K562 (cell line): ENCODE data around the gene TTBK2. TPM values are rescaled to one million over a fixed set of nuclear protein-coding genes. Genes with fewer than 3 reads are reported as not detected.

Experiments
- ATAC-seq: fragments of 200-7000 bp; cut with Tn5 transposase; 3 replicates; pipeline ENCODE4 v1.9.1; 2020; ENCODE audit warnings: moderate library complexity
- BruUV-seq: library from RNA; stranded (reverse); fragments of 400-500 nt; replicated peaks from 2 replicates; lab custom pipeline; 2021; lab: Mats Ljungman, UMichigan
- CTCF ChIA-PET: fragments of 300-600 bp; formaldehyde crosslinking; extraction: SDS; loops from one replicate; lab custom pipeline; 2021; ENCODE audit warnings: low intra/inter-chr PET ratio; lab: Yijun Ruan, JAX
- POLR2A ChIA-PET: fragments of 300-600, 350-650 bp; sonication (Branson Sonifier 250); formaldehyde crosslinking; extraction: SDS; loops from one replicate; lab custom pipeline; 2021; ENCODE audit warnings: antibody characterized with exemption, inconsistent platforms; lab: Yijun Ruan, JAX
- DNase-seq, 4 experiments: peaks; one replicate each; pipeline versions ENCODE4 v3.0.0 to v3.0.0-alpha.2; 2011 to 2018; ENCODE audit warnings: low spot score in 3 of 4, mixed read lengths in 3 of 4; ENCODE audit errors: extremely low read depth in 1 of 4
- FAIRE-seq: peaks from 2 replicates; lab custom pipeline; 2011; peaks lifted over from hg19 to GRCh38; lab: Jason Lieb, UNC
- H2AFZ ChIP-seq: 2 replicates; pipeline ENCODE4 v1.6.0; 2011; ENCODE audit warnings: low read depth, low read length, control low read depth, inconsistent platforms
- H3K27ac ChIP-seq: fragments of 200-600 bp; 3 replicates; pipeline ENCODE4 v1.8.0; 2011; ENCODE audit warnings: low read depth, mild to moderate bottlenecking, control low read depth, inconsistent platforms, low read length, moderate library complexity, mixed read lengths; ENCODE audit errors: extremely low read depth
- H3K27me3 ChIP-seq, 2 experiments: fragments of 300-600 bp in 1 of 2; 2 replicates in 1 of 2; 3 replicates in 1 of 2; pipeline versions ENCODE4 v1.6.0 to v1.8.0; 2011; ENCODE audit warnings: inconsistent platforms in 2 of 2, low read length in 2 of 2, mild to moderate bottlenecking in 1 of 2, mixed read lengths in 1 of 2, moderate library complexity in 1 of 2; ENCODE audit not compliant: control insufficient read depth in 2 of 2, insufficient read depth in 2 of 2
- H3K36me3 ChIP-seq: fragments of 300-600 bp; 3 replicates; pipeline ENCODE4 v1.8.0; 2011; ENCODE audit warnings: mild to moderate bottlenecking, low read length, inconsistent platforms; ENCODE audit not compliant: control insufficient read depth, insufficient read depth
- H3K4me1 ChIP-seq, 2 experiments: fragments of 200-600 bp in 1 of 2; replicated peaks in 1 of 2; 2 replicates in 1 of 2; 3 replicates in 1 of 2; pipeline versions ENCODE4 v1.5.1 to v1.8.0; 2011; ENCODE audit warnings: inconsistent platforms in 2 of 2, low read length in 2 of 2, mild to moderate bottlenecking in 1 of 2, mixed read lengths in 1 of 2, moderate library complexity in 1 of 2; ENCODE audit not compliant: control insufficient read depth in 2 of 2, insufficient read depth in 2 of 2
- H3K4me2 ChIP-seq: 2 replicates; pipeline ENCODE4 v1.6.1; 2011; ENCODE audit warnings: low read length, control low read depth, inconsistent platforms, mixed read lengths; ENCODE audit not compliant: insufficient read depth
- H3K4me3 ChIP-seq: fragments of 200-600 bp; sonication (generic), shearing (Covaris generic); 2 replicates; pipeline ENCODE4 v1.5.1; 2016; ENCODE audit warnings: control low read depth, inconsistent platforms
- H3K79me2 ChIP-seq: fragments of 200-600 bp; 3 replicates; pipeline ENCODE4 v1.8.0; 2011; ENCODE audit warnings: low read length, inconsistent platforms; ENCODE audit not compliant: control insufficient read depth, insufficient read depth
- H3K9ac ChIP-seq, 2 experiments: 2 replicates each; pipeline versions ENCODE4 v1.6.0 to v1.6.1; 2011; ENCODE audit warnings: low read depth in 2 of 2, low read length in 2 of 2, control low read depth in 1 of 2, inconsistent platforms in 1 of 2, mild to moderate bottlenecking in 1 of 2, mixed read lengths in 1 of 2; ENCODE audit not compliant: insufficient read depth in 1 of 2
- H3K9me1 ChIP-seq: one replicate; pipeline ENCODE4 v1.6.0; 2011; ENCODE audit warnings: inconsistent platforms, mild to moderate bottlenecking, low read length, moderate library complexity; ENCODE audit not compliant: control insufficient read depth, insufficient read depth
- H3K9me3 ChIP-seq: replicated peaks from 2 replicates; pipeline ENCODE4 v1.5.1; 2011; ENCODE audit warnings: low read depth, low read length, inconsistent platforms; ENCODE audit not compliant: control insufficient read depth, insufficient read depth
- H4K20me1 ChIP-seq: replicated peaks from 2 replicates; pipeline ENCODE4 v1.6.1; 2011; ENCODE audit warnings: low read length, inconsistent platforms, mixed read lengths; ENCODE audit not compliant: control insufficient read depth, insufficient read depth
- HDAC2 ChIP-seq: fragments of 450-650 bp; IDR thresholded peaks from 2 replicates; pipeline ENCODE4 v1.6.1; 2016; ENCODE audit warnings: mild to moderate bottlenecking
- KDM1A ChIP-seq, 2 experiments: fragments of 450-650 bp; IDR thresholded peaks; 2 replicates each; pipeline ENCODE4 v1.6.1; 2016; ENCODE audit warnings: mild to moderate bottlenecking in 2 of 2
- LEF1 ChIP-seq: fragments of 450-650 bp; IDR thresholded peaks from 2 replicates; pipeline ENCODE4 v1.6.1; 2016; ENCODE audit warnings: mild to moderate bottlenecking
- NEUROD1 ChIP-seq: fragments of 150-350 bp; IDR thresholded peaks from 2 replicates; pipeline ENCODE4 v1.6.1; 2014; ENCODE audit warnings: borderline replicate concordance, low read length, low read depth; ENCODE audit not compliant: partially characterized antibody
- RBBP5 ChIP-seq: fragments of 200-600 bp; sonication (generic); IDR thresholded peaks from 2 replicates; pipeline ENCODE4 v1.6.1; 2012; ENCODE audit warnings: borderline replicate concordance, mild to moderate bottlenecking, low read length, control low read depth, inconsistent platforms; ENCODE audit not compliant: insufficient read depth, poor library complexity, severe bottlenecking
- ZNF121 ChIP-seq: sonication (generic); formaldehyde crosslinking; conservative IDR thresholded peaks from 2 replicates; pipeline ENCODE4 v1.8.0; 2022; ENCODE audit warnings: missing genetic modification reagents
- ZNF436 ChIP-seq: fragments of 250-450, 450-650 bp; sonication (Bioruptor Pico); formaldehyde crosslinking; IDR thresholded peaks from 2 replicates; pipeline ENCODE4 v1.7.0; 2020; ENCODE audit warnings: mild to moderate bottlenecking
- WGBS: fragments of 100-300 bp; shearing (Covaris generic); methylation state at CpG from one replicate; pipeline ENCODE4 v1.1.6; 2016; ENCODE audit warnings: low coverage, mixed read lengths; ENCODE audit not compliant: insufficient coverage; ENCODE audit errors: missing lambda C conversion rate; 5-methylcytosine and 5-hydroxymethylcytosine counted together
- in situ Hi-C: fragments of 300-500 bp; cut with MboI; formaldehyde crosslinking; loops from 4 replicates; pipeline ENCODE4 v1.15.0; 2018; ENCODE audit warnings: inconsistent platforms, mixed read lengths
- intact Hi-C: fragments of 100-400 bp; cut with micrococcal nuclease; formaldehyde crosslinking; loops from 2 replicates; pipeline ENCODE4 v1.14.2; 2022
- polyA plus RNA-seq, 8 experiments: library from polyadenylated mRNA; depleted of rRNA in 4 of 8; stranded (reverse) in 5 of 8; unstranded in 3 of 8; fragments of >200 nt; fragmentation: Nextera tagmentation in 2 of 8; fragmentation: Illumina TruSeq in 1 of 8; extraction: Ambion mirVana in 2 of 8; extraction: Trizol in 1 of 8; gene quantifications; 2 replicates each; pipeline versions ENCODE4 v1.2.1 to v1.2.3, GENCODE V29; 2011 to 2014; ENCODE audit warnings: inconsistent platforms in 1 of 8, missing spikeins in 1 of 8
- total RNA-seq, 7 experiments: library from RNA; depleted of rRNA in 6 of 7; stranded (reverse); fragments of >200 nt in 6 of 7; fragmentation: Illumina TruSeq in 2 of 7; extraction: Trizol in 2 of 7; gene quantifications; 2 replicates each; pipeline versions ENCODE4 v1.2.1 to v1.2.3, GENCODE V29; 2011 to 2021; ENCODE audit warnings: low replicate concordance in 1 of 7
- TF ChIP-seq, protein P1 (sequence below): fragments of 450-650 bp; IDR thresholded peaks from one replicate; pipeline ENCODE4 v1.6.1; 2018; ENCODE audit warnings: mild to moderate bottlenecking, moderate library complexity; ENCODE audit not compliant: partially characterized antibody
- TF ChIP-seq, protein P2 (sequence below), 3 experiments: IDR thresholded peaks in 2 of 3; conservative IDR thresholded peaks in 1 of 3; 2 replicates each; pipeline ENCODE4 v1.5.1; 2011 to 2012; ENCODE audit warnings: low read length in 3 of 3, mild to moderate bottlenecking in 3 of 3, control low read depth in 2 of 3, improper control_type of control experiment in 1 of 3, inconsistent platforms in 1 of 3, low read depth in 1 of 3, mixed read lengths in 1 of 3, moderate library complexity in 1 of 3; ENCODE audit not compliant: insufficient read depth in 2 of 3
- TF ChIP-seq, protein P3 (sequence below): sonication (generic); formaldehyde crosslinking; IDR thresholded peaks from 2 replicates; pipeline ENCODE4 v1.8.1; 2023; ENCODE audit warnings: mild to moderate bottlenecking, missing genetic modification reagents
- TF ChIP-seq, protein P4 (sequence below): fragments of 450-650 bp; formaldehyde crosslinking; IDR thresholded peaks from 2 replicates; pipeline ENCODE4 v1.4.0; 2020; ENCODE audit warnings: mild to moderate bottlenecking, moderate library complexity

TTBK2 gene
- total and polyA plus RNA-seq, 9 of the 15 experiments (the other 6 are each of a cell fraction or from before 2014, with no cell fraction given), result 0.89 to 8.0 (median 4.8) TPM

DNA sequence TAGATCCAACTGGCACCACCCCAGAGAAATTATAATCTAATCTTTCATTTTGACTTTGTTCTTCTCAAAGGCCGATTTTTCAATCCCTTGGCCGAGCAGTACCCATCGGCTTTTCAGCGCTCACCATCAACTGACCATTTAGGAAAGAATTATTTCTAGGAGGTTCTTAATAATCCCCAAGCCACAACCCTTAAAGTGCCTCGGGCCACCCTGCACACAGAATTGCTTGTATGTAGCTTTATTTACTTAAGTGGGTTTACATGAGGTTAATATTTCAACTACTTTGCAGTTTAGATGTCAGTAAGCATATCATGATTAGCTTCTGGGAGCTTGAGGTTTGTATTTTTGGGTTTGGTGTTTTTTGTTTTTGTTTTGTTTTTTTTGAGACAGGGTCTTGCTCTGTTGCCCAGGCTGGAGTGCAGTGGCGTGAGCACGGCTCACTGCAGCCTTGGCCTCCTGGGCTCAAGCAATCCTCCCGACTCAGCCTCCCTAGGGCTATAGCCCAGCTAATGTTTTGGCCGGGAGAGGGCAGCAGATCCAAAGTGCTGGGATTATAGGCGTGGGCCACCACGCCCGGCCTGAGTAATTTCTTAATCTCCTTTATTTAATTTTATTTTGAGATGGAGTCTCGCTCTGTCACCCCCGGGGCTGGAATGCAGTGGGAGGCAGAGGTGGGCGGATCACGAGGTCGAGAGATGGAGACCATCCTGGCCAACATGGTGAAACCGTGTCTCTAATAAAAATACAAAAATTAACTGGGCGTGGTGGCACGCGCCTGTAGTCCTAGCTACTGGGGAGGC lies 182.8 kb downstream of the TTBK2 start:
- POLR2A ChIA-PET, result interaction anchor here (0.6 to 1.4 kb wide), 7 partner anchors 9 to 462 kb away, joined by 3 to 4 read pairs (median 3); no protein-coding TSS in a partner anchor
- intact Hi-C loops, result loop anchor here (2.0 kb wide), 1 partner anchor 189 kb away; no protein-coding TSS in a partner anchor
- TF ChIP-seq, protein P1, sequence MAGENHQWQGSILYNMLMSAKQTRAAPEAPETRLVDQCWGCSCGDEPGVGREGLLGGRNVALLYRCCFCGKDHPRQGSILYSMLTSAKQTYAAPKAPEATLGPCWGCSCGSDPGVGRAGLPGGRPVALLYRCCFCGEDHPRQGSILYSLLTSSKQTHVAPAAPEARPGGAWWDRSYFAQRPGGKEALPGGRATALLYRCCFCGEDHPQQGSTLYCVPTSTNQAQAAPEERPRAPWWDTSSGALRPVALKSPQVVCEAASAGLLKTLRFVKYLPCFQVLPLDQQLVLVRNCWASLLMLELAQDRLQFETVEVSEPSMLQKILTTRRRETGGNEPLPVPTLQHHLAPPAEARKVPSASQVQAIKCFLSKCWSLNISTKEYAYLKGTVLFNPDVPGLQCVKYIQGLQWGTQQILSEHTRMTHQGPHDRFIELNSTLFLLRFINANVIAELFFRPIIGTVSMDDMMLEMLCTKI, result no peak
- TF ChIP-seq HDAC2 (peak; percentile 17; the same call in 1 of the 2 replicates), RBBP5 (no peak), LEF1 (no peak), ZNF436 (CRISPR knock-in tag) (no peak), NEUROD1 (no peak), KDM1A (IDR thresholded peaks at IDR 0.05) (peak; percentile 60 to 79), ZNF121 (CRISPR knock-in tag) (peak; percentile 99)
- TF ChIP-seq, protein P2, sequence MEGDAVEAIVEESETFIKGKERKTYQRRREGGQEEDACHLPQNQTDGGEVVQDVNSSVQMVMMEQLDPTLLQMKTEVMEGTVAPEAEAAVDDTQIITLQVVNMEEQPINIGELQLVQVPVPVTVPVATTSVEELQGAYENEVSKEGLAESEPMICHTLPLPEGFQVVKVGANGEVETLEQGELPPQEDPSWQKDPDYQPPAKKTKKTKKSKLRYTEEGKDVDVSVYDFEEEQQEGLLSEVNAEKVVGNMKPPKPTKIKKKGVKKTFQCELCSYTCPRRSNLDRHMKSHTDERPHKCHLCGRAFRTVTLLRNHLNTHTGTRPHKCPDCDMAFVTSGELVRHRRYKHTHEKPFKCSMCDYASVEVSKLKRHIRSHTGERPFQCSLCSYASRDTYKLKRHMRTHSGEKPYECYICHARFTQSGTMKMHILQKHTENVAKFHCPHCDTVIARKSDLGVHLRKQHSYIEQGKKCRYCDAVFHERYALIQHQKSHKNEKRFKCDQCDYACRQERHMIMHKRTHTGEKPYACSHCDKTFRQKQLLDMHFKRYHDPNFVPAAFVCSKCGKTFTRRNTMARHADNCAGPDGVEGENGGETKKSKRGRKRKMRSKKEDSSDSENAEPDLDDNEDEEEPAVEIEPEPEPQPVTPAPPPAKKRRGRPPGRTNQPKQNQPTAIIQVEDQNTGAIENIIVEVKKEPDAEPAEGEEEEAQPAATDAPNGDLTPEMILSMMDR (IDR thresholded peaks at IDR 0.05 in 2 of 3, conservative IDR thresholded peaks at IDR 0.05 in 1 of 3; ENCODE audit: insufficient read depth in 2 of 3, low read depth in 1 of 3, low read length in 3 of 3), result peak; percentile 48 to 52 (median 51)
- TF ChIP-seq, protein P3, sequence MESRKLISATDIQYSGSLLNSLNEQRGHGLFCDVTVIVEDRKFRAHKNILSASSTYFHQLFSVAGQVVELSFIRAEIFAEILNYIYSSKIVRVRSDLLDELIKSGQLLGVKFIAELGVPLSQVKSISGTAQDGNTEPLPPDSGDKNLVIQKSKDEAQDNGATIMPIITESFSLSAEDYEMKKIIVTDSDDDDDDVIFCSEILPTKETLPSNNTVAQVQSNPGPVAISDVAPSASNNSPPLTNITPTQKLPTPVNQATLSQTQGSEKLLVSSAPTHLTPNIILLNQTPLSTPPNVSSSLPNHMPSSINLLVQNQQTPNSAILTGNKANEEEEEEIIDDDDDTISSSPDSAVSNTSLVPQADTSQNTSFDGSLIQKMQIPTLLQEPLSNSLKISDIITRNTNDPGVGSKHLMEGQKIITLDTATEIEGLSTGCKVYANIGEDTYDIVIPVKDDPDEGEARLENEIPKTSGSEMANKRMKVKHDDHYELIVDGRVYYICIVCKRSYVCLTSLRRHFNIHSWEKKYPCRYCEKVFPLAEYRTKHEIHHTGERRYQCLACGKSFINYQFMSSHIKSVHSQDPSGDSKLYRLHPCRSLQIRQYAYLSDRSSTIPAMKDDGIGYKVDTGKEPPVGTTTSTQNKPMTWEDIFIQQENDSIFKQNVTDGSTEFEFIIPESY (CRISPR knock-in tag), result peak; percentile 95
- TF ChIP-seq, protein P4, sequence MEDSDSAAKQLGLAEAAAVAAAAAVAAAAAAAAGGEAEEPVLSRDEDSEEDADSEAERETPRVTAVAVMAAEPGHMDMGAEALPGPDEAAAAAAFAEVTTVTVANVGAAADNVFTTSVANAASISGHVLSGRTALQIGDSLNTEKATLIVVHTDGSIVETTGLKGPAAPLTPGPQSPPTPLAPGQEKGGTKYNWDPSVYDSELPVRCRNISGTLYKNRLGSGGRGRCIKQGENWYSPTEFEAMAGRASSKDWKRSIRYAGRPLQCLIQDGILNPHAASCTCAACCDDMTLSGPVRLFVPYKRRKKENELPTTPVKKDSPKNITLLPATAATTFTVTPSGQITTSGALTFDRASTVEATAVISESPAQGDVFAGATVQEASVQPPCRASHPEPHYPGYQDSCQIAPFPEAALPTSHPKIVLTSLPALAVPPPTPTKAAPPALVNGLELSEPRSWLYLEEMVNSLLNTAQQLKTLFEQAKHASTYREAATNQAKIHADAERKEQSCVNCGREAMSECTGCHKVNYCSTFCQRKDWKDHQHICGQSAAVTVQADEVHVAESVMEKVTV, result no peak

More for the DNA sequence above, 182.8 kb downstream of the TTBK2 start:
- peak overlapping the region; percentile 92 for H3K4me2 ChIP-seq
- peak overlapping the region; percentile 95 for H2AFZ ChIP-seq
- DNase-seq, result peak in 2 of 4 experiments; percentile 38 to 55
- no peaks in the 10 kb centered on the region for H3K9me3 ChIP-seq
- peaks cover 5 to 26% of the 10 kb centered on the region in 2 experiments; a peak in 4 of 5 replicates for H3K4me1 ChIP-seq
- peak overlapping the region; percentile 96 for H3K4me3 ChIP-seq
- 75% methylated on average over 21 of the region's 21 CpGs for WGBS
- peaks cover 4% of the 10 kb centered on the region; the same call in 1 of the 2 replicates for H4K20me1 ChIP-seq
- peak overlapping the region; percentile 88 to 94 for H3K9ac ChIP-seq
- CTCF ChIA-PET, result interaction anchor here (0.6 kb wide), 1 partner anchor 183 kb away, joined by 5 read pairs; the partner anchor contains the start of gene TTBK2
- BruUV-seq, result TSS peak; percentile 94
- H3K9me1 ChIP-seq, result no peaks in the 10 kb centered on the region
- no peak for FAIRE-seq
- H3K36me3 ChIP-seq, result peaks cover 31% of the 10 kb centered on the region
- in situ Hi-C loops, result no loop called here
- peaks cover 22% of the 10 kb centered on the region for H3K79me2 ChIP-seq
- peak; percentile 44 for ATAC-seq
- H3K27ac ChIP-seq, result peak overlapping the region; percentile 89
- H3K27me3 ChIP-seq, result no peaks in the 10 kb centered on the region
